ENCODE results near the gene ANKS4B. TPM values are rescaled to one million over a fixed set of nuclear protein-coding genes. Genes with fewer than 3 reads are reported as not detected.

The ANKS4B gene
- polyA plus RNA-seq, 1 donor from 2014 or later, result not detected

- H3K4me3 ChIP-seq (ENCODE audit: low read length), result no peak overlapping the region
- no peaks in the 10 kb centered on the region for H3F3A ChIP-seq (ENCODE audit: insufficient read depth, low read length, poor library complexity, severe bottlenecking)
- no peak overlapping the region for H3K27ac ChIP-seq (ENCODE audit: low read length)
- H3K27me3 ChIP-seq (ENCODE audit: insufficient read depth, low read depth, low read length), result no peaks in the 10 kb centered on the region
- no peak for TF ChIP-seq EZH2 (IDR thresholded peaks at IDR 0.05; ENCODE audit: borderline replicate concordance, insufficient read depth, low read length, poor library complexity, severe bottlenecking)
- no peak for TF ChIP-seq EP300 (conservative IDR thresholded peaks at IDR 0.05; ENCODE audit: poor library complexity, severe bottlenecking)
- no peaks in the 10 kb centered on the region for H3K36me3 ChIP-seq (ENCODE audit: insufficient read depth, low read length)
- no peaks in the 10 kb centered on the region for H3K9me3 ChIP-seq (ENCODE audit: low read length)
- no peak overlapping the region for H3K9ac ChIP-seq (ENCODE audit: low read length)
- H4K20me1 ChIP-seq (ENCODE audit: insufficient read depth), result no peaks in the 10 kb centered on the region
- H2AFZ ChIP-seq (ENCODE audit: low read depth, low read length), result no peak overlapping the region
- no peaks in the 10 kb centered on the region for H3K9me2 ChIP-seq (ENCODE audit: insufficient read depth, low read length)
- no peak overlapping the region for H3K4me2 ChIP-seq (ENCODE audit: low read length)
- H3K79me2 ChIP-seq (replicated peaks; ENCODE audit: insufficient read depth, low read length), result no peaks in the 10 kb centered on the region
Observed at GRCh38 chr16:21214086-21214485, 19.4 kb upstream of the ANKS4B start.

- H3K27ac ChIP-seq (ENCODE audit: low read length), result no peak overlapping the region
- H4K20me1 ChIP-seq (ENCODE audit: insufficient read depth), result no peaks in the 10 kb centered on the region
- no peaks in the 10 kb centered on the region for H3F3A ChIP-seq (ENCODE audit: insufficient read depth, low read length, poor library complexity, severe bottlenecking)
- no peak for TF ChIP-seq EP300 (conservative IDR thresholded peaks at IDR 0.05; ENCODE audit: poor library complexity, severe bottlenecking)
- TF ChIP-seq RAD21 (conservative IDR thresholded peaks at IDR 0.05), result no peak
- no peak for TF ChIP-seq POLR2AphosphoS5 (IDR thresholded peaks at IDR 0.05)
- TF ChIP-seq MXI1 (conservative IDR thresholded peaks at IDR 0.05; ENCODE audit: poor library complexity, severe bottlenecking), result no peak
- no peak for TF ChIP-seq TAF1 (IDR thresholded peaks at IDR 0.05; ENCODE audit: low read depth)
- TF ChIP-seq REST (IDR thresholded peaks at IDR 0.05; ENCODE audit: borderline replicate concordance), result no peak
- no peak for TF ChIP-seq EZH2 (IDR thresholded peaks at IDR 0.05; ENCODE audit: borderline replicate concordance, insufficient read depth, low read length, poor library complexity, severe bottlenecking)
- TF ChIP-seq SMC3 (conservative IDR thresholded peaks at IDR 0.05; ENCODE audit: poor library complexity), result no peak
- no peak for TF ChIP-seq CTCF (IDR thresholded peaks at IDR 0.05; ENCODE audit: poor library complexity, severe bottlenecking)
- H3K27me3 ChIP-seq (ENCODE audit: insufficient read depth, low read depth, low read length), result no peaks in the 10 kb centered on the region
- H3K36me3 ChIP-seq (ENCODE audit: insufficient read depth, low read length), result no peaks in the 10 kb centered on the region
- H3K9me3 ChIP-seq (ENCODE audit: low read length), result no peaks in the 10 kb centered on the region
- no peak overlapping the region for H3K4me3 ChIP-seq (ENCODE audit: low read length)
- no peak overlapping the region for H3K4me2 ChIP-seq (ENCODE audit: low read length)
- H3K79me2 ChIP-seq (replicated peaks; ENCODE audit: insufficient read depth, low read length), result no peaks in the 10 kb centered on the region
- H3K9ac ChIP-seq (ENCODE audit: low read length), result no peak overlapping the region
- H3K9me2 ChIP-seq (ENCODE audit: insufficient read depth, low read length), result no peaks in the 10 kb centered on the region
- H2AFZ ChIP-seq (ENCODE audit: low read depth, low read length), result no peak overlapping the region
Observed at GRCh38 chr16:21217121-21217520, 16.4 kb upstream of the ANKS4B start.

GRCh38 chr16:21218153-21218552, 15.3 kb upstream of the ANKS4B start:
- Histone ChIP-seq H3K36me3 (ENCODE audit: insufficient read depth, low read length) (no peaks in the 10 kb centered on the region), H2AFZ (ENCODE audit: low read depth, low read length) (no peak overlapping the region), H4K20me1 (ENCODE audit: insufficient read depth) (no peaks in the 10 kb centered on the region)

More at GRCh38 chr16:21218153-21218552, 15.3 kb upstream of the ANKS4B start:
- Histone ChIP-seq H3K9me2 (ENCODE audit: insufficient read depth, low read length) (no peaks in the 10 kb centered on the region), H3F3A (ENCODE audit: insufficient read depth, low read length, poor library complexity, severe bottlenecking) (no peaks in the 10 kb centered on the region), H3K27me3 (ENCODE audit: insufficient read depth, low read depth, low read length) (no peaks in the 10 kb centered on the region), H3K9ac (ENCODE audit: low read length) (no peak overlapping the region), H3K4me2 (ENCODE audit: low read length) (no peak overlapping the region), H3K9me3 (ENCODE audit: low read length) (no peaks in the 10 kb centered on the region), H3K4me3 (ENCODE audit: low read length) (no peak overlapping the region), H3K79me2 (replicated peaks; ENCODE audit: insufficient read depth, low read length) (no peaks in the 10 kb centered on the region), H3K27ac (ENCODE audit: low read length) (no peak overlapping the region)
- TF ChIP-seq MXI1 (conservative IDR thresholded peaks at IDR 0.05; ENCODE audit: poor library complexity, severe bottlenecking) (no peak), RAD21 (conservative IDR thresholded peaks at IDR 0.05) (no peak), TAF1 (IDR thresholded peaks at IDR 0.05; ENCODE audit: low read depth) (no peak), CTCF (IDR thresholded peaks at IDR 0.05; ENCODE audit: poor library complexity, severe bottlenecking) (no peak)
